Measurements from ENCODE around the gene CRYAB.
"Not testable (repeated sequence)": the region's sequence is repeated elsewhere in the genome, so short reads cannot be mapped to it uniquely, and the experiment has no call there.

Gene CRYAB

DNA sequence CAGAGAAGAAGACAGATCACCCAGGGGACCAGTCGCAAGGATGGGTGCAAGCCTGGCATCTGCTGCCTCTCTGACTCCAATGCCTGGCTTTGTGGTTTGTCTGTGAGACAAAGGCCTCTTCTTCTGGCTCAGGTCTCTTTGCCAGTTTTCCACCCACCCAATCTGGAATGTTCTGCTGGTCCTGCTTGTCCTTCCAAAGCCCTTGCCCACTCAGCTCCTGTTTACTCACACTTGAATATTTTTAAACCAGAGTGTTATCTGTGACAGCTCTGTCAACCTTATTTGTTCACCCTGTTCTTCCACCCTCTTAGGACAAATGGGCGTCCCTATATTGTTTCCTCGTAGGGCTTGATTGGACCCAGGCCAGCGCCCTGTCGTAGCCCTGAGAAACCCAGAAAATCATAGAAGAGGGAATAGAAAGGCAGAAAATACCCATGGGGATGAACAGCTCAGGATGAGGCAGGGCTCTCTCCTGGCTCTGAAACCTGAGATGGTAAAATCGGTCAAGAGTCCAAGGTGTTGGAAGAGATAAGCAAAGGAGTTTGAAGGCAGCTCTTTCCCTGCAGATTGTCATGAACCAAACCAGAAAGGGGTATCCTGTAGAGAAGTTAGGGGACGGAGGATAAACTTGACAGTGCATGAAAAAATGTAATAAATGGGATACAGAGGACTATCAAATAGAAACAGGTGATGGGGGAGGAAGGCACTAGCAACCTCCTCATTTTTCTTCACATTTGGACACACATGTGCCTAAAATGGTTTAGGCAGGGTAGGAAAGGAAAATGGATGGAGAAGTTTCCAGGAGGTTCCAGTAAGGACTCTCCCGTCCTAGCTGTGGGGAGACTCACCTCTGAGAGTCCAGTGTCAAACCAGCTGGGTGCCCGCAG, 651 bp downstream of the CRYAB start:
- in situ Hi-C loops (cut with MboI; ENCODE audit: low sequenced_read_pairs), result no loop called here

DNA sequence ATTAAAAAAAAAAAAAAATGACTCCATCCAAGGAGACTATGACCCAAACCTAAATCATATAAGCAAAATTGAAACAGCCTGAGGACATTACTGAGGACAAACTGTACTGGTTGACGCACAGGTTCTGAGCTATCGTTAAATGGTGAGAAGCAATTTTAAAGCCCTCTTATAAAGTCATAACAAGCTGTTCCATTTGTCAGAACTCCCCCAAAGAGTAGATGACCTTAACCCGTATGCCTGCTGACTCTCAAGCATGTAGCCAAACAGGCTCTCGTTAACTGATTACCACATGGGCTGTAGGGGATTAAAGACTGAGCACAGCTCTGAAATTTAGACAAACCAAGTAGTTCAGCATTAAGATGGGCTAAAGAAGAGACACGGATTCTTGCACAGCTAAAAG, 2.2 kb downstream of the CRYAB start:
- in situ Hi-C loops (cut with MboI; ENCODE audit: low sequenced_read_pairs), result no loop called here

DNA sequence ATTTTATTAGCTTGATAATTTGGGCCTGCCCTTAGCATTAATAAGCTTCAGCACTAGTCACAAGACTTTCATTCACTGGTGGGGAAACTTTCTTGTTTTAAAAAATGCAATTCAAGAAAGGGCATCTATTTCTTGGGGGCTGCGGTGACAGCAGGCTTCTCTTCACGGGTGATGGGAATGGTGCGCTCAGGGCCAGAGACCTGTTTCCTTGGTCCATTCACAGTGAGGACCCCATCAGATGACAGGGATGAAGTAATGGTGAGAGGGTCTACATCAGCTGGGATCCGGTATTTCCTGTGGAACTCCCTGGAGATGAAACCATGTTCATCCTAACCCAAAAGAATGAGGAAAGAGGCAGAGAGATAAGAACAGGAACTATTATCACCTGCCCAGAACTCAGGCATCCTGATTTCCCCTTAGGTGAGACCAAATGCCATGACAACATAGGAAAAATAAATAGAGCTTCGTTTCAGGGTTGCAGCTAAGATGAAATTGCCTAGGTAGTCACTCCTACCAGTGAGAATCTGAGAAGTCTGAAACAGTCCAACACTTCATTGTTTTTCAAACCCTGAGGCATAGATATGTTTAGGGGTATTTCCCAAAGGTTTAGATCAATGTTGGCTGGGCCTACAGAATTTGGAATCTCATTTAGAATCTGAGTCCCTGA, 2.8 kb downstream of the CRYAB start:
- in situ Hi-C loops (cut with MboI; ENCODE audit: low sequenced_read_pairs), result no loop called here

DNA sequence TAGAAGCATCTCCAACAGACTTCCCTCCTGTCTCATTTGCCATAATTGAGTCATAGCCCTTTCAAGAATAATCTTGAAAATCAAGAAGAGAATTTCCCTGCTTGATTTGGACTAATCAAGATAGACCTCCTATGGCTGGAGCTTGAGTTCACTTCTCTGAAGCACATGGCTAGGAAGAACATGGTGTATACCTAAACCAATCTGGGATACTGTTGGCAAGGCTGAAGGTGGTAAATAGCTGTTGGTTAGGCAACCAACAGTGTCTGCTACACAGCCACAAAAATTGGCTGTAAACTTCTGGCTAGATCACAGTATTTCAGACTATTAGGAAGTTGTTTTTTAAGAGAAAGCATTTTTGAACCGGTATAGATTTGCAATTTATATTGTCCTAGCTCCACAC, 4.9 kb downstream of the CRYAB start:
- in situ Hi-C loops (cut with MboI; ENCODE audit: low sequenced_read_pairs), result no loop called here

DNA sequence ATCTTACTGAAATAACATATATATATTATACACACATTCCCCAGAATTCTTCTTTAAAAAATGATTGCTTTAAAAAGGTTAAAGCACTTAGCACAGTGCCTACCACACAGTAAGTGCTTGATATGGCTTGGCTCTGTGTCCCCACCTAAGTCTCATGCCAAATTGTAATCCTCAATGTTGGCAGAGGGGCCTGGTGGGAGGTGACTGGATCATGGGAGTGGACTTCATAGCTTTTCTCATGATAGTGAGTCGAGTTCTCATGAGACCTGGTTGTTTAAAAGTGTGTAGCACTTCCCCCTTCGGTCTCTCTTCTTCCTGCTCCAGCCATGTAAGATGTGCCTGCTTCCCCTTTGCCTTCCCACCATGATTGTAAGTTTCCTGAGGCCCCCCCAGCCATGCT, 6.2 kb downstream of the CRYAB start:
- in situ Hi-C loops (cut with MboI; ENCODE audit: low sequenced_read_pairs), result no loop called here

DNA sequence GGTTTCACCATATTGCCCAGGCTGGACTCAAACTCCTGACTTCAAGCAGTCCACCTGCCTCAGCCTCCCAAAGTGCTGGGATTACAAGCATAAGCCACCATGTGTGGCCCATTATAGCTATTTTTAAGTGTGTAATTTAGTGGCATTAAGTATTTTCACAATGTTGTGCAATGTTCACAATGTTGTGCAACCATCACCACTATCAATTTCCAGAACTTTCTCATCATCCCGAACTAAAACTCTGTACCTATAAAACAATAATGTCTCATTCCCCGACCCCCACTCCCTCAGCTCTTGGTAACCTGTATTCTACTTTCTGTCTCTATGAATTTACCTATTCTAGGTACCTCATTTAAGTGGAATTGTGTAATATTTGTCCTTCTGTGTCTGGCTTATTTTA, 24.7 kb downstream of the CRYAB start:
- in situ Hi-C loops (cut with MboI; ENCODE audit: low sequenced_read_pairs), result no loop called here

DNA sequence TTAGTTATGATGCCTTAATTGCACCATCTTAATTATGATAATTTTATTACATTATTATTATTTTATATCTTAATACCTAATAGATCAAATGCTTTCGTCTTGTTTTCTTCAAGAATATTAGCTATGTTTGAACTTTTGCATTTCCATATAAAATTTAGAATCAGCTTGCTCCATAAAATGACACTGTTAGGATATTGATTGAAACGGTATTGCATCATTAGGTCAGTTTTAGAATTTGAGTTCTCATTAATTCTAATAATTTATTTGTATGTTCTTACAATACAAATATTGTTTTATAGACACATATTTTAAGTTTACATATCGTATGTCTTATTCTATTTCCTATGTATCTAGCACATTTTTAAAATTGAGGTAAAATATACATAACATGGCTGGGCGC, 25.5 kb downstream of the CRYAB start:
- in situ Hi-C loops (cut with MboI; ENCODE audit: low sequenced_read_pairs), result no loop called here

DNA sequence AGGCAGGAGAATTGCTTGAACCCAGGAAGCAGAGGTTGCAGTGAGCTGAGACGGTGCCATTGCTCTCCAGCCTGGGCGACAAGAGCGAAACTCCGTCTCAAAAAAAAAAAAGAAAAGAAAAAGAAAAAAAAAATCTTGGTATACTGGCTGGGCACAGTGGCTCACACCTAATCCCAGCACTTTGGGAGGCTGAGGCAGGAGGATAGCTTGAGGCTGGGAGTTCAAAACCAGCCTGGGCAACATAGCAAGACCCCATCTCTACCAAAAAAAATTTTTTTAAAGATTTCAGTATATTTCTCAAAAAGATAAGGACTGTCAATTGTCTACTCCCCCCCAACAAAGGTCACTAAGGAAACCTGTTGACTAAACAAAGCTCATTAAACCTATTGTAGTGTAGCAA, 26.5 kb downstream of the CRYAB start:
- in situ Hi-C loops (cut with MboI; ENCODE audit: low sequenced_read_pairs), result not testable (repeated sequence)

DNA sequence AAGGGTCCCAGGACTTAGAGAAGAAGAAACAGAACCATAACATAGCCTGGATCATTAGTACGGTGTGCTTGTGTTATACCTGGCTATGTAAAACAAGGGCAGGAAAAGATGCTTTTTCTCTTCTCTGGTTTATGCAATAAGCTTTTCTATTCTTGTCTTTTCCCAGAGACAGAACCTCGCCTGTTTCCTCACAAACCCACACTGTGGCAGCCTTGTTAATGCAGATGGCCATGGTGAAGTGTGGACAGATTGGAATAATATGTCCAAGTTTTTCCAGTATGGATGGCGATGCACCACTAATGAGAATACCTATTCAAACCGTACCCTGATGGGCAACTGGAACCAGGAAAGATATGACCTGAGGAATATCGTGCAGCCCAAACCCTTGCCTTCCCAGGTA, 29.4 kb downstream of the CRYAB start:
- in situ Hi-C loops (cut with MboI; ENCODE audit: low sequenced_read_pairs), result no loop called here

DNA sequence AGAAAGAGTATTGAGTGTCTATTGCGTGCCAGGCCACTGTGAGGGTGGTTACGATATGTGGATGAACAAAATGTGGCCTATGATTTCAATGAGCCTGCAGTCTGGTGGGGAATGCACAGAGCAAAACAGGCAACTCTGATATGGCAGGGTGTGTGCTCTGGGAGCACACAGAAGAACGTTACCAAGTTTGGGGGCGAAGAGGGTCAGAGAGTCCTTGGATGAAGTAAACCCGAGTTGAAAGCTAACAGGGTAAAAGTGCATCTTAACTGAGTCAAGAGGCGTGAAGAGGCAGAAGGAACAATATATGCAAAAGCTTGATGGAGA, 32.0 kb downstream of the CRYAB start:
- in situ Hi-C loops (cut with MboI; ENCODE audit: low sequenced_read_pairs), result no loop called here

DNA sequence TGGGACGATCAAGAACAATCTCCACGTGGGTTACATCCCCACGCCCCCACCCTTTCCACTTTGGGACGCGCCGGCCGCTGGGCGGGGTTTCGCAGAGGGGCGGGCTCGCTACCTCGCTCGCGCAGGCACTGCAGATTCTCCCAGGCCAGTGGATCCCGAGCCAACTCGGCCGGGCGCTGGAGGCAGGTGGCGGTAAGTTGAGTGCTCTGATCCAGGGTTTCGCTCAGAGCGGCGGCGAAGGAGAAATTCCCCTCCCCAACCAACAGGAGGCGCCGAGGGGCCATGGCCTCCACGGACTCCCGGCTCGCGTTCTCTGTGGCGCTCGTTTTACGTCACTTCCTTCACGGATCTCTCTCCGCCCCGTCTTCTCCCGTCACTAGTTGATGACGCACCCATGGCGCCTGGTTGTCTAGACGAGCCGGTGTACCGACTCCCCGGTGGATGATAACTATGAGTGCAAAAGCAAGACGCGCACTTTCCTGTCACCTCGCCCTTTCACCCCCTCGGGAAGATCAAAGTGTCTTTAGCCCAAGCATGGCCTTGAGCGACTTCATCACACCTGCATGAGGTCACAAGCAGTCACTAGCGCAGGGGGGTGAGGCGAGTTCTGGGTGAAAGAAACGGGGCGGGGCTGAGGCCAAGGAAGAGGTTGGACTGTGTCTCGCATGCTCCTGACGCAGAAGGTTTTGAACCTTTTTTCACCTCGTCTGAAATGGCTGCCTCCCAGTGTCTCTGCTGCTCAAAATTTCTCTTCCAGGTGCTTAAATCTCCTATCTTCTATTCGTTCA, 32.5 kb downstream of the CRYAB start, which contains the start of the genes CFAP68 and FDXACB1:
CFAP68 (plus strand) TSS at position 693 of the 788 bp plus-strand sequence; CDS start at position 713, 20 bp downstream.
FDXACB1 (minus strand) TSS at position 317 of the 788 bp plus-strand sequence; CDS start at position 284, 33 bp downstream.
- in situ Hi-C loops (cut with MboI; ENCODE audit: low sequenced_read_pairs), result no loop called here

DNA sequence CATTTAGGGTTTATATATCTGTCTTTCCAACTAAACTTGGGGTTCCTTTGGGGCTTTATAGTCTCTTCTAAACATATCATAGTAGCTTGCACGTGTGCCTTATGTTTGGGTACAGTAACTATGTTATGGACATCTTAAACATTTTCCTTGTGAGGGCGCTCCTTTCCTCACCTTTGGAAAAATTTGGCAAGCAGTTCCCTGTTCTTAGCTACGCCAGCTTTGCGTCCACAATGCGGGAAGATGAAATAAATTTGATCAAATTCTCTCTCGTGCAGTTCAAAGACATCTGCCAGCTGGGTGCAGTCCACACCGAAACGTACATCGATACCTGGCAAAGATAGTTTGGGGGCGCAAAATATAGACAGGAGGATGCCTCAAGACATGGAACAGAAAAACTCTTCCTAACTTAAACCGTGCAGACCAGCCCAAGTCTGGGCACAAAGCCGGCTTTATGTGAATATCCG, 33.2 kb downstream of the CRYAB start:
- in situ Hi-C loops (cut with MboI; ENCODE audit: low sequenced_read_pairs), result no loop called here

DNA sequence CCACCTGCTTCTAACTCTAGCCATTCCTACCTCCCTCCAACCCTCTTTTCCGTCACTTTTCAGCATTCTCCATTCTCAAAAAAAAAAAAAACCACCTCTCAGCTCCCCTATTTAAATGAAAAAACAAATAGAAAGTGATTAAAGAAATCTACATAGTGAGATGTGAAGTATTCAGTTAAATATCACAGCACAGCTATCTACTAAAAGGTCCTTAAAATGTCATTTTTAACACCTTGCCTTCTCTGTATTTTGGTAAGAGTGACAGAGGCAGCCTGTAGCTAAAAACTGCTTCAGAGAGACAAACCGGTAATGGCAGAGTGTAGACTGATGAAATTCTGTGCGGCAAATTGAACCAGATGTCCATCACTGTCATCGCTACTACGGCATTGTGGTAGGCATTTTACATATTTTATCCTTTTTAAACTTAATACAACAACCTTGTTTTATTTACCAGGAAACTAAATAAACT, 39.8 kb downstream of the CRYAB start:
- in situ Hi-C loops (cut with MboI; ENCODE audit: low sequenced_read_pairs), result no loop called here

DNA sequence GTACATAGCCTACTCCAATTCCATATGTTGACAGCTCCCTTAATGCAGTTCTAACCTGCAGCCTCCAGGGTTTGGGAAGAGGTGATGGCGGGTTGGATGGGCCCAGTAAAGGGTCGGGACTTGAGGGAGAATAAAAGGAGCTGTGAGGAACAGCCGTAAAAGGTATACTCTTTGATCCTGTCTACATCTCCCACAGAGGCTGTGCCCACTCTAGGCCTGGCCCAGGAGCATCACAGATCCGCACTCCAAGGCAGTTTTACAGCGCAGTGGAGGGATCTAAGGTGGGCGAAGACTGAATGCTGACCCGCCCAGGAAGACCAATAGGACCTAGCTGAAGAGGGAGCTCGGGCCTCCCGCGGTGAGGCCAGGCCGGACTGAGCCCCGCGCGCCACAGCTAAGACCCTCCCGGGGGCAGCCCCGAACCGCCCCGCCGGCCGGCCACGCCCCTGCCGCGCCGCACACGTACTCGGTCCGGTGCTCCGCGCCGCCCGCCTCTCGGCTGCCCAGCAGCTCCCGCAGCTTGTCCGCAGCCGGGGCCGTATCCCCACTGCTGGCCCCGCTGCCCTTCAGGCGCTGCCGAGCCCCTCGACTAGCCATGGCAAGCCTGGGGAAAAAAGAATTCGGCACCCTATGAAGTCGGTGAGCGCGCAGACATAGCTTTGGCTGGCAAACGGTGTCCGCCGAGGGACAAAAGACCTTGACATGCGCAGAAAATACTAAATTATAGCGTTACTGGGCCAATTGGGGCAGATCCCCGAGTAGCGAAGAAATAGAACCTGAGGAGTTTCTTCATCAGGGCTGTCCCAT, 40.5 kb downstream of the CRYAB start, which contains the start of gene ALG9:
ALG9 (minus strand) TSS at position 696 of the 807 bp plus-strand sequence; CDS start at position 597, 99 bp downstream.
- in situ Hi-C loops (cut with MboI; ENCODE audit: low sequenced_read_pairs), result no loop called here

DNA sequence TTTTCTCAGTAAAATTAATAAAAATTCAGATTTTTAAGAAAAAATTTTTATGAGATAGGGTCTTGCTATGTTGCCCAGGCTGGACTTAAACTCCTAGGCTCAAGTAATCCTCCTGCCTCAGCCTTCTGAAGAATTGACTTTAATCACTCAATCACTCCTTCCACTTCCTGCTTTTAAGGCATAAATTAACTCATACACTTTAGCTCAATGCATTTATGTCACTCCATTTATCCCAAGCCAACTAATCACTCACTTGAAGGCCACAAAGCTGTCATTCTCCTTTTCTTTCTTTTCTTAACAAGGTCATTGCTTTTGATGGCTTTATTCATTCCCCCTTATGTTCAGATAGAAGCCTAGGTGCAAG, 41.1 kb downstream of the CRYAB start:
- in situ Hi-C loops (cut with MboI; ENCODE audit: low sequenced_read_pairs), result no loop called here

DNA sequence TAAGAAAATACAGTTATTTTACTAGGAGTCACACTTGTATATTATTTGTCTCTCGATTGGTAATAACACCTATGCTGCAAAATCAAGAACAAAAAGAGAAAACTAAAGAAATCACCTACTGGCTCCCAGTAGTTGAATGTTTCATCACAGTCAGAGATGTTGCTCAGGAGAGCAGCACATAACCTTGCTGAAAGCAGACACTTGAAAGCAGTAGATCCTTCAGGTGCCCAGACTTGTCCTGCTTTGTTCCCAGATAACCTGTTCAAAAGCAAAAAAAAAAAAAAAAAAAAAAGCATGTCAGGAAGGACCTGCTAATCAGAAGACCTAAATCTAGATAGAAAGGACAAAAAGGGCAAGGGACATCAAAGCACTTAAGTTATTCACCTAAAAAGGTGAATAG, 41.5 kb downstream of the CRYAB start:
- in situ Hi-C loops (cut with MboI; ENCODE audit: low sequenced_read_pairs), result no loop called here

DNA sequence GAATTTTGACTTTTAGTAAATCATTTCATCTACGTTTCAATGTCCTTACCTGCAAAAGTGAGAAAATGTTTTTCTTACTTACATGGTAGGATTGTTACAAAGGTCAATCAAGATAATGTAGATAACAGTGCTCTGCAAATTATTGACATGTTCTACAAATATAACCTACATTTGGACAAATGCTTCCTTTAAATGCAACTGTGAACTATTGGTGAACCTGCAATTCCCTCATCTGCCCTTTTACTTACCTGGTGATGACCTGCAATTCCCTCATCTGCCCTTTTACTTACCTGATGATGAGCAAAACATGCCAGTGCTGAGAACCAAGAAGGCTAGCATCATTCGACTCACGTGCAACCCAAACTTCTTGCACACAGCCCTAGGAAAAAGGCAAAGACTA, 51.3 kb downstream of the CRYAB start:
- in situ Hi-C loops (cut with MboI; ENCODE audit: low sequenced_read_pairs), result no loop called here
